ENCODE data around the gene OPN5.

DNA sequence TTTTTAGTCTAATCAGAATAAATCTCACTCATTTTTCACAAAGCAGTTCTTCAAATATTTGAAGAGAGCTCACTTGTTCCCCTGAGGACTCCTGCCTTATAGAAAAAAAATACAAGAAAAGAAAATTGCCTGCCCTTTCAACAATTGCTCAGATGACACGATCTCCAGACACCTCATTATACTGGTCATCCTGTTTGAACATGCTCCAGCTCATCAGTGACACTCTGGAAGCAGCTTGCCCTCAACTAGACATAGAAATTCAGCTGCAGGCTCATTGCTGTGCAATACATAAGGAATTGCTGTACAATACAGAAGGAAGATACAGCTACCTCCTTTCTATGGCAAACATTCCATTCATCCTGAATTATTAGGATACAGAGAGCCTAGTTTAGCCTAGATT is 73.1 kb downstream of the OPN5 start:
- TF ChIP-seq, protein P1, sequence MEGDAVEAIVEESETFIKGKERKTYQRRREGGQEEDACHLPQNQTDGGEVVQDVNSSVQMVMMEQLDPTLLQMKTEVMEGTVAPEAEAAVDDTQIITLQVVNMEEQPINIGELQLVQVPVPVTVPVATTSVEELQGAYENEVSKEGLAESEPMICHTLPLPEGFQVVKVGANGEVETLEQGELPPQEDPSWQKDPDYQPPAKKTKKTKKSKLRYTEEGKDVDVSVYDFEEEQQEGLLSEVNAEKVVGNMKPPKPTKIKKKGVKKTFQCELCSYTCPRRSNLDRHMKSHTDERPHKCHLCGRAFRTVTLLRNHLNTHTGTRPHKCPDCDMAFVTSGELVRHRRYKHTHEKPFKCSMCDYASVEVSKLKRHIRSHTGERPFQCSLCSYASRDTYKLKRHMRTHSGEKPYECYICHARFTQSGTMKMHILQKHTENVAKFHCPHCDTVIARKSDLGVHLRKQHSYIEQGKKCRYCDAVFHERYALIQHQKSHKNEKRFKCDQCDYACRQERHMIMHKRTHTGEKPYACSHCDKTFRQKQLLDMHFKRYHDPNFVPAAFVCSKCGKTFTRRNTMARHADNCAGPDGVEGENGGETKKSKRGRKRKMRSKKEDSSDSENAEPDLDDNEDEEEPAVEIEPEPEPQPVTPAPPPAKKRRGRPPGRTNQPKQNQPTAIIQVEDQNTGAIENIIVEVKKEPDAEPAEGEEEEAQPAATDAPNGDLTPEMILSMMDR (IDR thresholded peaks at IDR 0.05), result no peak
- TF ChIP-seq POLR2AphosphoS5 (IDR thresholded peaks at IDR 0.05), result no peak
- TF ChIP-seq POLR2A (IDR thresholded peaks at IDR 0.05), result no peak
